ENCODE data around the gene SESN3.

GRCh38 chr11:95255251-95256145, 24.5 kb upstream of the SESN3 start:
- TF ChIP-seq CTCF (conservative IDR thresholded peaks at IDR 0.05; ENCODE audit: low read depth, low read length) (no peak), EZH2 (IDR thresholded peaks at IDR 0.05; ENCODE audit: borderline replicate concordance, low read depth, low read length, poor library complexity, severe bottlenecking) (no peak)

Measured in A673 (cell line).